SK-N-SH treated with all-trans-retinoic acid at 6 μM for 48 hours (cell line): ENCODE measurements around the gene STX12.

Experiments used
- ATAC-seq: fragments of 200-7000 bp; cut with Tn5 transposase; 3 replicates; pipeline ENCODE4 v1.9.1; 2020; ENCODE audit warnings: mild to moderate bottlenecking, moderate library complexity
- ARNTL ChIP-seq: fragments of 450-650 bp; formaldehyde crosslinking; IDR thresholded peaks from 2 replicates; pipeline ENCODE4 v1.5.0; 2020; ENCODE audit warnings: low read depth, mild to moderate bottlenecking, moderate library complexity, borderline replicate concordance
- BACH2 ChIP-seq: fragments of 250-450 bp; sonication (Bioruptor Pico); IDR thresholded peaks from 2 replicates; pipeline ENCODE4 v1.9.0; 2021; ENCODE audit warnings: mild to moderate bottlenecking, borderline replicate concordance
- CREB5 ChIP-seq: fragments of 250-450 bp; sonication (Bioruptor Pico); IDR thresholded peaks from 2 replicates; pipeline ENCODE4 v1.5.1; 2020; ENCODE audit warnings: low read depth, mild to moderate bottlenecking, moderate library complexity
- CSDC2 ChIP-seq: fragments of 250-450 bp; sonication (Bioruptor Pico); IDR thresholded peaks from 2 replicates; pipeline ENCODE4 v1.5.0; 2020; ENCODE audit warnings: mild to moderate bottlenecking, moderate library complexity
- CSRNP3 ChIP-seq: fragments of 250-450 bp; sonication (Bioruptor Pico); IDR thresholded peaks from 2 replicates; pipeline ENCODE4 v1.5.1; 2021; ENCODE audit warnings: mild to moderate bottlenecking, moderate library complexity
- ESRRG ChIP-seq: fragments of 250-450 bp; sonication (Bioruptor Pico); IDR thresholded peaks from 2 replicates; pipeline ENCODE4 v1.6.1; 2021; ENCODE audit warnings: mild to moderate bottlenecking
- PATZ1 ChIP-seq: fragments of 250-450 bp; sonication (Bioruptor Pico); IDR thresholded peaks from 2 replicates; pipeline ENCODE4 v1.8.0; 2020; ENCODE audit warnings: mild to moderate bottlenecking, moderate library complexity, borderline replicate concordance
- POU6F1 ChIP-seq: fragments of 250-450 bp; sonication (Bioruptor Pico); IDR thresholded peaks from 2 replicates; pipeline ENCODE4 v1.8.0; 2021; ENCODE audit warnings: low read depth, mild to moderate bottlenecking, moderate library complexity, borderline replicate concordance
- PPARA ChIP-seq: fragments of 250-450 bp; sonication (Bioruptor Pico); IDR thresholded peaks from 2 replicates; pipeline ENCODE4 v1.5.0; 2020; ENCODE audit warnings: mild to moderate bottlenecking, borderline replicate concordance
- RARB ChIP-seq: fragments of 250-450 bp; sonication (Bioruptor Pico); IDR thresholded peaks from 2 replicates; pipeline ENCODE4 v1.8.0; 2021; ENCODE audit warnings: mild to moderate bottlenecking, moderate library complexity
- SNAI2 ChIP-seq: fragments of 250-450 bp; sonication (Bioruptor Pico); IDR thresholded peaks from 2 replicates; pipeline ENCODE4 v1.5.0; 2020; ENCODE audit warnings: mild to moderate bottlenecking, moderate library complexity
- TCF4 ChIP-seq: fragments of 250-450 bp; sonication (Bioruptor Pico); IDR thresholded peaks from 2 replicates; pipeline ENCODE4 v1.8.0; 2021; ENCODE audit warnings: mild to moderate bottlenecking, moderate library complexity, borderline replicate concordance
- TOX ChIP-seq: fragments of 250-450 bp; sonication (Bioruptor Pico); IDR thresholded peaks from 2 replicates; pipeline ENCODE4 v1.8.0; 2021; ENCODE audit warnings: mild to moderate bottlenecking, moderate library complexity, borderline replicate concordance
- TSHZ2 ChIP-seq: fragments of 250-450 bp; sonication (Bioruptor Pico); IDR thresholded peaks from 2 replicates; pipeline ENCODE4 v1.5.0; 2020; ENCODE audit warnings: mild to moderate bottlenecking, moderate library complexity
- ZC3H10 ChIP-seq: fragments of 250-450 bp; sonication (Bioruptor Pico); IDR thresholded peaks from 2 replicates; pipeline ENCODE4 v1.5.1; 2021; ENCODE audit warnings: mild to moderate bottlenecking, moderate library complexity
- ZNF565 ChIP-seq: fragments of 450-650 bp; formaldehyde crosslinking; conservative IDR thresholded peaks from 2 replicates; pipeline ENCODE4 v1.5.0; 2020; ENCODE audit warnings: low read depth, mild to moderate bottlenecking, moderate library complexity
- ZNF8 ChIP-seq: fragments of 450-650 bp; formaldehyde crosslinking; IDR thresholded peaks from 2 replicates; pipeline ENCODE4 v1.5.0; 2020; ENCODE audit warnings: mild to moderate bottlenecking, moderate library complexity

Gene STX12

GRCh38 chr1:27861436-27861835, 88.4 kb downstream of the STX12 start:
- ATAC-seq, result no peak

GRCh38 chr1:27862004-27862403, 89.0 kb downstream of the STX12 start:
- TF ChIP-seq TSHZ2 (CRISPR knock-in tag) (no peak), SNAI2 (CRISPR knock-in tag) (no peak), POU6F1 (CRISPR knock-in tag) (no peak), CREB5 (no peak), BACH2 (CRISPR knock-in tag) (no peak), CSDC2 (CRISPR knock-in tag) (no peak), PPARA (no peak), ZNF8 (CRISPR knock-in tag) (no peak), ARNTL (CRISPR knock-in tag) (no peak), TCF4 (CRISPR knock-in tag) (no peak), RARB (CRISPR knock-in tag) (no peak), TOX (CRISPR knock-in tag) (no peak), ESRRG (no peak), CSRNP3 (CRISPR knock-in tag) (no peak), ZC3H10 (CRISPR knock-in tag) (no peak)
- ATAC-seq, result no peak

More at GRCh38 chr1:27861436-27861835, 88.4 kb downstream of the STX12 start:
- no peak for TF ChIP-seq TSHZ2 (CRISPR knock-in tag)
- no peak for TF ChIP-seq ZNF565 (CRISPR knock-in tag)
- no peak for TF ChIP-seq ZC3H10 (CRISPR knock-in tag)
- no peak for TF ChIP-seq PATZ1 (CRISPR knock-in tag)
